Fibroblast of villous mesenchyme (primary cell): ENCODE measurements around the gene AHDC1. TPM values are rescaled to one million over a fixed set of nuclear protein-coding genes. Genes with fewer than 3 reads are reported as not detected.

Source experiments
- DNase-seq: peaks from one replicate; pipeline ENCODE4 v3.0.0-alpha.2; 2010; ENCODE audit warnings: low read depth
- H3K4me3 ChIP-seq: 2 replicates; pipeline ENCODE4 v1.5.1; 2011; ENCODE audit warnings: low read depth, mild to moderate bottlenecking, low read length
- CTCF ChIP-seq: IDR thresholded peaks from 2 replicates; pipeline ENCODE4 v1.5.1; 2012; ENCODE audit warnings: low read depth, mild to moderate bottlenecking, low read length; ENCODE audit not compliant: insufficient read depth
- total RNA-seq: library from RNA; depleted of rRNA; stranded (reverse); fragments of >200 nt; gene quantifications from 2 replicates; pipeline ENCODE4 v1.2.3, GENCODE V29; 2012

Gene AHDC1
- total RNA-seq, 1 donor: 22.5 TPM

DNA sequence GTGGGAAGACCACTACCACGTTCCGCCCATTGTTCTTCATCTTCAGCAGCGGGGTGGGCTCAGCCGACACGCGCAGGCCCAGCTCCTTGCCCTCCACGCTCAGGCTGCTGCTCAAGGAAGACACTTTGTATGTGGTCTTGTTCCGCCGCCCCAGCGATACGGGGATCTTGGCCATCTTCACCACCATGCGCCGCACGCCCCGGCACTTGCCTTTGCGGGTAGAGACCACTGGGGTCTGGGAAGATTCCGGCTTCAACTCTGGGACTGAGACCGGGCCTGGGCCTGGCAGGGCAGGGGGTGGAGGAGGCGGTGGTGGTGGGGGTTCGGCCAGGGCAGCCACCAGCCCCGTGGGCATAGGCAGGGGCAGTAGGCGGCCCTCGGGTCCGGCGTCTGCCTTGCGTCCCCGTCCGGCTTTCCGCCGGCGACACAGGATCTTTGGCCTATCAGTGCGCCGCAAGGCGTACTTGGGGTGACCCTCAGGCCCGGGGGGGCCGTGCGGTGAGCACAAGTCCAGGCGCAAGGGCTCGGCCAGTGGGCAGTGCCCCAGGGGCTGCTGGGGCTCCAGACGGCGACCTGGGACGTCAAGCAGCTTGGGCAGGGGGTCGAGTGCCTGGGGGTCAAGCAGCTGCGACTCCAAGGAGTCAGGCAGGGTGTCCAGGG is 53.3 kb downstream of the AHDC1 start:
- no peak for DNase-seq
- H3K4me3 ChIP-seq: no peak overlapping the region
- no peak for TF ChIP-seq CTCF

DNA sequence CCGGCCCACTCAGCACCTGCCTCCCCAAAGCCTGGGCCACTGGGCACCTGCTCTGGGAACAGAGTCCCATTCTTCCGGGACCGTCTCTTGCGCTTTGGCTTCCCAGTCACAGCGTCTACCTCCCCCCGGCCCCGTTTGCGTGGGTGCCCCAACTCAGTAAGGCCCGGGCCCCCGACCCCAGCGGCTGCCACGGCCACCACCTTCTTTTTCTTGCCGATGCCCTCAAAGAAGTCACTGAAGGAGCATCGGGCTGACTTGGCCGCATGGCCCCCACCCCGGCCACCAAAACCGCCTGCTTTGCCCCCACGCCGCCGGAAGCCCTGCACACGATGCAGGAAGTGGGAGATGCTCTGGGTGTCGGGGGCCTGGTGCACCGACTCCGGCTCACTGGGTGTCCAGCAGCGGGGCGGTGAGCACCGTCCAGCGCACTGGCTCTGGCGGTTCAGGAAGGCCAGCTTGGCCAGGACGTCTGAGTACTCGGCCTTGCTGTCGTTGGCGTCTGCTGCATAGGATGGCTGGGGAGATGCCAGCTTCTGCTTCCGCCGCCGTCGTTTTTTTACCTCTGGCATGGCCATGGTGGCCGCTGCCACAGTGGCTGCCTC is 54.0 kb downstream of the AHDC1 start:
- H3K4me3 ChIP-seq: no peak overlapping the region
- DNase-seq: no peak
- no peak for TF ChIP-seq CTCF

DNA sequence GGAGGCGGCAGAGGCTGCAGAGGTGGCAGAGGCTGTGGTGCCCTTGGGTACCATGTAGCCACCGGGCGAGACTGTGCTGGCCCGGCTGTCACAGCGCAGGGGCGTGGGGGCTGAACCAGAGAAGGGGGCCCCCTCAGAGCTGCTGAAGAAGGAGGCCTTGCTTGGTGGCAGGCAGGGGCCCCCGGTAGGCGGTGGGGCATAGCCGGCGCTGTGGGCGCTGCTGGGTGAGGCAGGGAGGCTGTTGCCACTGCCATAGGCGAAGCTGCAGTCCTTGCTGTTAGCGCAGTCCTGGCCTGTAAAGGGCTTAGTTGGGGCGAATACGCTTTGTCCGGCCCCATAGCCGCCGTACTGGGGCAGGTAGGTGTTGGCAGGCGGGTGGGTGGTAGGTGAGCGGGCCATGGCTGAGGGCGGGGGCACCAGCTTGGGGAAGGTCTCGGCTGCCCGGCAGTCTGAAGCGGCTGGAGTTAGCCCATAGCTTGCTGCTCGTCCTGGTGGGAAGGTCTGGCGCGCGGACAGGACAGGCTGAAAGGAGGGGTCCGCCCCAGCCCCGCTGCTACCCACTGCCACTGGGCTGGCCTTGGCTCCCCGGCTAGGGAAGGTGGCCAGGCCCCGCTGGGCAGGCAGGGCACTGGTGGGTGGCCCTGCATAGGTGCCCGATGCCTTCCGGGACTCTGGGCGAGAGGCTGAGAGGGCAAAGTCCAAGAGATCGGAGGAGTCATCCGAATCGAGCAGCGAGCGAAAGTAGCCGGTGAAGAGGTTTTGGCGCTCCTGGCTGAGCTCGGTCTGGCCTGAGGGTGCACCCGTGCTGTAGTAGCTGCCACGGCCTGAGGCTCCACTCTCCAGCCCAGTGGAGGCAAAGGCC is 54.9 kb downstream of the AHDC1 start:
- DNase-seq: no peak
- no peak overlapping the region for H3K4me3 ChIP-seq
- no peak for TF ChIP-seq CTCF

DNA sequence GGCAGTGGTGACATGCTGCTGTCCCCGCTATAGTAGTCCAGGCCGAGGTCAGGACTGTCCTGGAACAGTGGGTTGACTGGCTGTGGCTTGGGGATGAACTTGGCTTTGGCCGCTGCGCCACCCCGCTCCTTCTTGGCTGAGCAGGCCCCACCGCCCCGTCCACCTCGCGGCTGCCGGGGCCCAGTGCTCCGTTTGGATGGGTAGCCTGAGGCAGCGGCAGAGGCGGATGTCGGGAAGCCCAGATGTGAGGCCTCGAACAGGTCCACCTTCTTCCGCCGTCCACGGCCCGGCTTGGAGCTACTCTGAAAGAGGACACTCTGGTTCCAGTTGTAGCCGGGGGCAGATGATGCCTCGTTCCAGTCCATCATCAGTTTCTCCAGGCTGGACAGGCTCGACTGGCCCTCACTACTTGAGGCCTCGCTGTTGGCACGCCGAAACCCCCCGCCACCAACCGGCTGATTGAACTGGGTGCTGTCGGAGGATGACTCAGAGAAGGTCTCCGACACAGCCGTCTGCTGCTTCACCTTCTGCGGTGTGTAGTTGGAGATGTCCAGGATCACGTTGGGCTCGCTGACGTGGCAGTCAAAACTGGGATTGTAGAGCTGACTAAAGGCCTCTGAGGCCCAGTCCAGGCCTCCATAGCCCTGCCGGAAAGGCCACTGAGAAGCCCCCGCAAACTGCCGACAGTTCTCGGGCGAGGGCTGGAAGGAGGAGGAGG is 55.6 kb downstream of the AHDC1 start:
- TF ChIP-seq CTCF: no peak
- DNase-seq: no peak
- H3K4me3 ChIP-seq: no peak overlapping the region

DNA sequence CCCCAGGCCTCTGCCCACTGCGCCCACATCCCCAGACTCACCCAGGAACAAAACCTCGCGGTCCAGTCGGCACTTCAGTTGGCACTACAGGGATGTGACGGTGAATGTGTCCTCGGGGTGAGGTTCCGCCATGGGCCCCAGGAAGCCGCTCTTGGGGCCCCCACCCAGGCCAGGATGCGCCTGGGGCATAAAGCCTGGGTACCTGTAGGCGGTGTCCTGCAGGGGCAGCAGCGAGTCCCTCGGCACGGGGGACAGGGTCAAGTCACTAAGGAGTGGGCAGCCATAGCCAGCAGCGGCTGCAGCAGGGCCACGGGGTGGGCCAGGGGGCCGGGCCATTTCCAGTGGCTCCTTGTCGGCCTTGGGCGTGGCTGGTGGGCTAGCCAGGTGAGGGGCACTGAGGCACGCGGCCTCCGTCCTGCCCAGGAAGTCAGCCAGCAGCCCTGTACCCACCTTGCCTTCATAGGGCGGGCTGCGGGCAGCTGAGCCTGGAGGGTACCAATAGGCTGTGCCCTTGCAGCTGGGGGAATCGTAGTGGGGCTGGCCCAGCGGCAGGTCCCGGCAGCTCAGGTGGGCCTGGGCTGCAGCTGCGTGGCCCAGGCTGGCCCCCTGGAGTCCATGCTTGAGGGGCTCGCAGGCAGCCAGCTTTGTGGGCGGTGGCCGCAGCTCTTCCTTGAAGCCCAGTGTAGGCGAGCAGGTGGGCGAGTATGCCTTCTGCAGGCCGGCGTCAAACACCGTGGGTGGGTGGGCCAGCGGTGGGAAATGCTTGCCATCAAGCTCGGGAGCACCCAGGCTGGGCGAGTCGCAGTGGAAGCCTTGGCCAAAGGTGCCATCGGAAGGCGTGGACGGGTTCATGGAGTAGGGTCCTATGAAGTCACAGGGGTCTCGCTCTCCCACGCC is 56.5 kb downstream of the AHDC1 start:
- no peak for TF ChIP-seq CTCF
- no peak for DNase-seq
- H3K4me3 ChIP-seq: no peak overlapping the region

DNA sequence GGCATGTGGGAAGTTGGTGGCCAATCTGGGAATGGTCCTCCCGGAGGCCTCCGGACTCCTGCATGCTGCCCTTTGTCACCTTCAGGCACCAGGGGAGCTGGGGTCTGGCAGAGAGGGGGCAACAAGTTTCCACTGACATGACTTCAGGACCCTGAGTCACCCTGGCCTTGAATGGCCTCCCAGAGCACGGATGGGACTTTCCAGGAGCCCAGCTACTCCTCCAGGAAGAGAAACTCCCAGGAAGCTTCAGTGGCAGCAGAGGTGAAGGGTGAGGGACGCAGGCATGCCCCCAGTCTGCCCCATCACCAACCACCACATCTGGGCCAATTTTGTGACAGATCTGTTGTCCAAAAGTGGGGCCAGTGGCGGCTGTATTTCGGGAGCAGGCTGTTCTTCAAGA is 58.1 kb downstream of the AHDC1 start:
- H3K4me3 ChIP-seq: no peak overlapping the region
- no peak for DNase-seq
- TF ChIP-seq CTCF: no peak
